Measurements from ENCODE around the gene CD44.

The CD44 gene

DNA sequence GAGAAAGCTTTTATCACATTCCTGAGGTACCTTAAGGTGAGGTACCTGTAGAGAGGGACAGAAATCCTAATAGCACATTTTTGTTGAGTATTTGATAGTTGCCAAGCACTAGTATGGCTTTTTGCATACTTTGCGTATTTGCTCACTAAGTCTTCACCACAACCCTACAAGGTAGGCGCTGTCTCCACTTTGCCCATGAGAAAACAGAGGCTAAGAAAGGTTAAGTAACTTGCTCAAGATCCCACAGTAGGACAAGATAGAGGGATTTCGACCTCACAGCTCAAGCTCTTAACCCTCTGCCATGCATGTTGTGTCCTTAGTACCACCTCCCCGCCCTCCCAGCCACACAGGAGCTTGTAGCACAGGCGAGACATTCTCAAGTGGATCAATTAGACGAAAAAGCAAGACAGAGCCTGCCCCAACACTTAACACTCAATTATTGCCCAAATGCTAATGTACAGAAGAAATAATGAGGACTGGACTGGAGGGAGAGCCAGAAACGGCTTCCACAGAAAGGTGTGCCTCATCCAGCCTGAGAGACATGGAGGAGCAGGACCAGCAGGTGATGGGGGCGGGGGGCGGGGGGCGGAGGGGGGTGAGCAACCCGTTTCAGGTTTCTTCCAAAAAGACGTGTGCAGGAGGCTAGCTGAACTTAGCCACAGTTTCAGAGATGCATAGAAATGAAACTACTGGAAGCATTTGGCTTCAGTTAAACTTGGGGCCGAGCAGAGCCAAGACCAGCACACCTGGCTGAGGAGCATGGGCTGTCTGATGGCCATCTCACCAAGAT lies 26.7 kb upstream of the CD44 start:
- DNase-seq = no peak

DNA sequence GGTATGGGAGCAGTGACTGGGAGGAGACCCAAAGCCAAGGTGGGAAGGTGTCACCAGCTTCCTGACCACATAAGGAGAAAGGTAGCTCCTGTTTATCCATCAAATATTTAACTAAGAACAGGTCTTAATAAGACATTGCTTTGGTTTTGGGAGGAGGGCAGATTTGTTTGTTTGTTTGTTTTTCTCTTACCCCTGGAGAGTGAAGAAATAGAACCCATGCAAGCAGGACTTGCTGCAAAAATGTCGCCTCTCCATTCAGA lies 26.2 kb upstream of the CD44 start:
- no peak for DNase-seq

DNA sequence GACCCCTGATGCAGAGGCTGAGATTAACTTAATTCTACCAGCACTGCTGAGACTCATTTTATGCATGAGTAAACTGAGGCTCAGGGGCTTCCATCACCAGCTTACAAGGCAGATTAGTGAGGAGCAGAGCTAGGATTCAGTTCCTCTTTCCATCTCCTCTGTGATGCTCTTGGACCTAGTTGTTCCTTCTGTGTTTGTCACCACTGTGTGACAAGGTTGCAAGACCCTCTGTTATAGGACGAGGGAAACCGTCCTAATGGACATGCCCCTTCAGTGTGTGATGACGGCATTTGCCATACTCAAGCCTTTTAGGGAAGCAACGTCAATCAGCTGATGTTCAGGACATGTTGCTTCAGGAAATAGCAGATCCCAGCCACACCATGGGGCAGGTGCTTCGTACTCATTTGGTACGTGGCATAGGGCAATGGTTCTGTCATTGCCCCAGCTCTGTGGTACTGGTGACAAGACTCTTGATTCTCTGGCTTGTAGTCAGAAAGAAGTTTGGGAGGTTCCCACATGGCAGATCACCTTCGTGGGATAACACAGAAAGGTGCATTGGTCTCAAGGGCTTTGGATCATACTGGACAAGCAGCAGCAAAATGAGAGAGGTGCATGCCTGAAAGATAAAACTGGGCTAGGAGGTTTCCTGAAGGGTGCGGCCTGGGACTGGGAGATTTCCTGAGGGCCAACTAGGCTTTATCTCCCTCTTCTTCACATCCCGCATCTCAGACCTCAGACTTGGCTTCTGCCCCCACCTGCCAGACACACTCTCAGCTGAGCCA lies 23.9 kb upstream of the CD44 start:
- no peak for DNase-seq

DNA sequence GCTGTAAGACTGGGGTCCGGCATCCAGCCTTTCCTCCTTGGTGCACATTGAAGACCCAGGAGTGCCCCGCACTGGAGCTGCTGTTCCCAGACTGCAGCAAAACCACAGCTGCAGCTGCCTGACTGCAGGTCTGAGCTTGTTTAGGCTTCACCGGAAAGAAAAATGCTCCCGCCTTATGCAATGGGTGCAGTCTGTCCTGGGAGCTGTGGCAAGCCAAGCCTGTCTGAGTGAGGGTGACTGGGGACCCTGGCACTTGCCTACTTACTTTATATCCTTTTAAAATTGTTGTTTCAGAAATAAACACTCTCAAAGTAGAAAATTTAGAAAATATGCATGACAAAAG lies 23.3 kb upstream of the CD44 start:
- no peak for DNase-seq

DNA sequence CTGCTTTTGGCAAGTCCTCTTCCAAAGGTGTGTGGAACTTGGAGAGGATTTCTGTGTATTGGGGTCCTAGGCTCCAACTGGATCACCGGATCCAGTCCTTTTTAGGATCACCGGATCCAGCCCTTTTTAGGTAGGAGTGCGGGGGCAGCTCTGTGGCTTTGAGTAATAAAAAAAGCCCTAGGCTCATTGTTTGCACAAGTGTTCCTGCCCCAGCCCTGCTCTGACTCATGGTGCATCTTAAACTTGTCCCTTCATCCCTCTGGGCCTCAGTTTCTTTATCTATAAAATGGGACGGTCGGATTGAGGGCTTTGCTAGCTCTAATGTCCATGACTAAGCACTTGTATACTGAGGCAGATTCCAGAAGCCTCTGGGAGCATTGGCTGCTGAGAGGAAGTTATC lies 22.7 kb upstream of the CD44 start:
- DNase-seq = no peak

DNA sequence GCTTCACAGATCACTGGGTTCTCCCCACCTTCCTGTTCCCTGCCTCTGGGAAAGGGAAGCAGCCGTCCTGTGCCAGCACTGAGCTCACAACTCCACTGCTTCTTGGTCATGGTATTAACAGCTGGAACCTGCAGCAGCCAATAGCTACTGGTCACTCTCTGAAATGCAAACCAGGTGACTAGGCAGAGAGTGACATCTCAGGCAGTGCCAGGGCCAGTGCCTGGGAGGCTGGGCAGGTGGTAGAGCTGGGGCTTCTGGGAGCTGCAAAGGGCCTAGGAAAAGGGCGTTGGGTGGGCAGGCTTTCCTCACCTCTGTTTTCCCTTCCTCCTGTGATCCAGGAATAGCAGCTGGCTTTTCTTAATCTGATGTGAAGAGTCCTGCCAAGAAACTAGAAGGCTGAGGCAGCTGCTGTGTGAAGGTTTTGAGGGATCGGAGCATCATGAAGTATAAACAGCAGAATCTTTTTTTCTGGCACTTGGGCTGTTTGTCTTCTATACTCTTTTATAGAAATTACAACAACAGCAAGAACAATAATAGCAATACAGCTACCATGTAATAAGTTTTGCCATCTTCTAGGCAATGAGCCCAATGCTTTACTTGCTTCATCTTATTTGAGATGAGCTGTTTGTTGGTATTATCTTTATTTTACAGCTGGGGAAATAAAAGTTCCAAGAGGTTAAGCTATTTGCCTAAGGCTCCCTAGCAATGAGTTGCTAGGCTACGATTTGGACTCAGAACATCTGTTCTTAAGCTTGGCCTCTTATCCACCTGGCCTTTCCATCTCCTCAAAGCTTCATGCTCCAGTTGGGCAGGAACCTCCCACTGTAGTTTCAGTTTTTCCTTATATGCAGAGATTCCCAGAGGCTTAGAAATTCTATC lies 22.0 kb upstream of the CD44 start:
- DNase-seq = no peak

DNA sequence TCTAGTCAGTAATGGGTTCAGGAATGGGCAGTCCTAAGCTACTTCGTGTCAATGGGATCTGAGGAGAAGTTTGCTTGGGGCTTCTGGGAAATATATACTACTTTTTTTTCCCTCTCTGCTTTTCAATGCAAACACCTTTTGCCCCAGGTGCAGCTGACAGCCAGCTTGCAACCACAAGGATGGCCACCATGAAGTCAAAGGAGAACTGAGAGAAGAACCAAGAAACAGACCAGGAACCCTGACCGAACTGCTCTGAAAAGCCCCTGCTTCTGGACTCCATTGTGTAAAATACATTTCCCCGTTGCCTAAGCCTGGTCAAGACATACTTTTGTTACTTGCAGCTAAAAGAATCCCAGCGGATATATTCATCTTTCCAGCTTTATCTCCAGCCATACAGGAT lies 20.1 kb upstream of the CD44 start:
- no peak for DNase-seq

DNA sequence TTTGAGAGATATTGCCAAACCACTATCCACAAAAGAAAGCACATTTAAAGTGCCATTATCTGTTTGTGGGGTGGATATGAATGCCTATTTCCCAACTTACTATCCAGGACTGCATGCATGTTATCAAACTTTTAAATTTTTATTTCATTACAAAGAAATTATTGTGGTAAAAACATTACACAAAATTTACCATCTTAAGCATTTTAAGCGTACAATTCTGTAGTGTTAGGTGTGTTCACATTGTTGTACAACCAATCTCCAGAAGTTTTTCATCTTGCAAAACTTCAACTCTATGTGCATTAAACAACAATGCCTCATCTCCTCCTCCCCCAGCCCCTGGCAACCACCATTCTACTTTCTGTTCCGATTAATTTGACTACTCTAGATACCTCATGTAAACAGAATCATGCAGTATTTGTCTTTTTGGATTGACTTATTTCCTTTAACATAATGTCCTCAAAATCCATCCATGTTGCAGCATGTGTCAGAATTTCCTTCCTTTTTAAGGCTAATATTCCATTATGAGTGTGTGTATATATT lies 17.6 kb upstream of the CD44 start:
- no peak for DNase-seq

DNA sequence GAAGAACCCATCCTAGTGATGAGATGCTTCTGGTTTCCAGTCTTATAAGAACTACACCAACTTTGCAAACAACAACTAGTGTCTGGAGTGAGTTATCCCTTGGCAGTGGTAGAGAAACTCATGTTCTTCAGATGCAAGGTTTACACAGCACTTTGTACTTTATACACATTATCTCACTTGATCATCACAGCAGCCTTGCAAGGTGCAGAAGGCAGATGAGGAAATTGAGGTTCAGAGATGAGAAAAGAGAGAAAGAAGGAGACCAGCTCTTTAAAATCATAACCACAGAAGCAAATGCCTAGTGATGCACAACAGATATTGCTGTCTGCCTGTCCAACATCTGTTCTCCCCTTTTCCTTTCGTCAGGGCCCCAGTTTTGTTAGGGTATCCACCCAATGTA lies 16.7 kb upstream of the CD44 start:
- DNase-seq = no peak

DNA sequence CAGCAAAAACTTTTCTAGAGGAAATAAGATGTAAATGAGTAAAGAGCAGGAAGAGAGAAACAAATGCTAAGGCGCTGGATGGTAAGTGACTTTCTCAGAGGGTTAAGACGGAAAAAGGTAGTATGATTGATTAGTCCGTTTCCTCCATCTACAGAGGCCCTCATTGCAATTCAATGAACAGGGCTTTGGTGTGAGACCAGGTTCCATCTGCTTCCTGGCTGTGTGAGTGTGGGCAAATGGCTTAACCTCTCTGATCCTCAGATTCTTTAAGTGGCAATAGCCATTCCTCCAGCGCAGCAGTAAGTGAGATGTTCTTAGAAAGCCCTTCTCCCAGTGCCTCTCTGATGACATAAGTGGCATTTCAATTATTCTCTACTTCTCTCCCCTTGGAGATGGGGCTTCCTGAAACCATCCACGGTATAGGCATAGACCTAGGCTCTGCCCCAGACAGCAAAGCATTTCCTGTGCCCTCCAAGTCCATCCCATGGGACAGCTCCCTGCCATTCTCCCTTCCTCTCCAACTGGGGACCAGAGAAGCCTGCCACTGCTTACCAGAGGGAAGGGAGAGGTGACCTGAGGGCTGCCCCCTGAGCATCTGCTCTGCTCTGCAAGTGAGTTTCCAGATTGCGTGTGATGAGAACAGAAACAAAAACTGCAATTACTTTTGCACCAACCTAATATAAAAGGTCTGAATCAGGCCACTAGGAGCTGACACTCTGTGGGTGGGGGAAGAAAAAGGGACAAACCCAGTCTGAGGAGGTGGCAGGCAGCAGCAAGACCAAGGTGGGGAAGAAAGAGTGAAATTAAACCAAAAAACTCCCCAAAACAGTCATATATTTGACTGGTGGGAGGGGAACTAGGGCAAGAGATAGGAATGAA lies 12.7 kb upstream of the CD44 start:
- DNase-seq = no peak

DNA sequence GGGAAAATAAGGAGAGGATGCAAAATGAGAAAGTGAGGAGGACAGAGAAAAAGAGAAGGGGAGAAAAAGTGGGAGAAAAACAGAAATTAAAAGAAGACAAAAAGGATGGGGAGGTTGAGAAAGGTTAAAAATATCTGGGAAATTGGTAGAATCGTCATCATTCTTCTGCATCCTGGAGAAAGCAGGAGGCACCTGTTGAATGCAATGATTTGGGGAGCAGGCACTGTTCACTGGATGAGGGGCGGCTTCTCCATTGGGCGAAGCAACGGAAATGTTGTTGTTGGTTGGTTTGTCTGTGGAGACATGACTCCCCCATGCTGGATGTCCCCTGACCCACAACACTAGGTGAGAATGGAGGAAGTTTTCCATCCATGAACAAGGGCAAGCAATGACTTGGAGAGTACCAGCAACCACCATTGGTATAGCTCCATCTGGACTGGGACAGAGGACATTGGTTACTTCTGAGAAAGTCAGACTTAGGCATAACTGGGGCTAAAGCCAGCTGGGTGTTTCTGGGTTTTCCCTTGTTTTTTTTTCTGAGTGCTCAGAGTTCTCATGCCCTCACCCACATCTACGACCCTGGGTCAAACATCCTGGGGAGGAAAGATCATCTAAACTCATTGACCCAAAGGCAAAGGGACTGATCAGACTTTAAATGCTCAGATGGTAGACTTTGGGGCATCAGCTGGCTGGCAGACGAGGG lies 11.9 kb upstream of the CD44 start:
- no peak for DNase-seq

DNA sequence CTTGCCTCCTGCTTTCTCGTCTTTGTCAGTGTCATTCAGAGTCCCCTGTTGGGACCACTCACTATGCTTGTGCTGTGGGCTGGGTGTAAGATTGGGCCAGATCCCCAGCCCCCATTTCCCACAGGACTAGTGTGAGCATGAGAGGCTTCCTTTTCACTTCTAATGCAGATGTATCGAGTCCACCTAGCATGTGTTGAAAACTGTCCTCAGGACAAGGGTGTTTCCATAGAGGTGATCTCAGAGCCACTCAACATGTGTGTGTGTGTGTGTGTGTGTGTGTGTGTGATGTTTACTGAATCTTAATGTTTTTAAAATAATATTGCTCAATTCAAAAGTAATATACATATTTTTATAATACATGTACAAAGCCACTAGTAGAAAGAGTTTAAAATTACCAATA lies 11.4 kb upstream of the CD44 start:
- no peak for DNase-seq

DNA sequence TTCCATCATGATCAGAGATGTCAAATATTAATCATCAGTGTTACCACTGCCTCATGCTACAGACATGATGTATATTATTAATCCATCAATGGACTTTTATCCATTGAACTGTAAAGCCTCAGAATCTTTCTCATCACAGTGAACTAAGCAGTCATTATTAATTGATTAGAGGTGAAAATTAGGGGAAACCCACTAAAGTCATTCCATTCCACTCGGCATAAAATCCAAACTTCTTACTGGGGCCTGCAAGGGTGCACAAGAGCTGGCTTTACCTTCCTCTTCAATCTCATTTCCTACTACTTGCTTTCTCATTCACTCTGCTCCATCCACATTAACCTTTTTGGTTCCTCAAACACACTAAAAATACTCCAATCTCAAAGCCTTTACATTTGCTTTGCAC lies 7.9 kb upstream of the CD44 start:
- no peak for DNase-seq

DNA sequence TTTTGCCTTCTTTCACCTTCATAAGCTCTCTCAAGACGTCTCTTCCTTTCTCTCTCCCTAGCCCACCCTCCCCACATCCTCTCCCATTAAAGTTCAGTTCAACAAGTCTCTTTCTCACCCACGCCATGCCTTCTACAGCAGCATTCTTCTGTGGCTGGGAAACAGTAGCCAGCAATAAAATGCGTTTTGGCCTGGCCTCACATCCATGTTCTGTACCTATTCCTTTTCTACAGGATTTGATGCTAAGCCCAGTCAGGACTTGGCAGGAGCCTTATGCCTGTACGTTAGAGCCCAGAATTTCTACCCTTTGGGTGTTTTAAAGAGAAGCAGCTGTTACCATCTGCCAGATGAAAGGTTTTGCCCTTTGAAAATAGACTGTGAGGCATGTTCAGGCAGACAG lies 7.1 kb upstream of the CD44 start:
- no peak for DNase-seq

DNA sequence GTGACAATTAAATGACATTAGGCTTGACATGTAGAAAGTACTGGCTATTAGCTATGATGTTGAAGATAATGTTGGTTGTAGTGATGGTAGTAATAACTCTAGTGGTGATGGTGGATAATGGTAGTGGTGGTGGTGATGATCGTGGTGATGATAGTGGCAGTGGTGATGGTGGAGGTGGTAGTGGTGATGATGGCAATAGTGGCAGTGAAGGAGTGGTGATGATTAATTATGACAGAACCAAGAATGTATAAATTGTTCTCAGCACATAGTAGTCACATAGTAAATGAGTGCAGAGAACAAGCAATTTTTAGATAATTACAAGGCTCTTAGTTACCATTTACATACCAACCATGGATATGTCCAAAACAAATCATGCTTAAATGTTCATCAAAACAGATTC lies 5.3 kb upstream of the CD44 start:
- no peak for DNase-seq

DNA sequence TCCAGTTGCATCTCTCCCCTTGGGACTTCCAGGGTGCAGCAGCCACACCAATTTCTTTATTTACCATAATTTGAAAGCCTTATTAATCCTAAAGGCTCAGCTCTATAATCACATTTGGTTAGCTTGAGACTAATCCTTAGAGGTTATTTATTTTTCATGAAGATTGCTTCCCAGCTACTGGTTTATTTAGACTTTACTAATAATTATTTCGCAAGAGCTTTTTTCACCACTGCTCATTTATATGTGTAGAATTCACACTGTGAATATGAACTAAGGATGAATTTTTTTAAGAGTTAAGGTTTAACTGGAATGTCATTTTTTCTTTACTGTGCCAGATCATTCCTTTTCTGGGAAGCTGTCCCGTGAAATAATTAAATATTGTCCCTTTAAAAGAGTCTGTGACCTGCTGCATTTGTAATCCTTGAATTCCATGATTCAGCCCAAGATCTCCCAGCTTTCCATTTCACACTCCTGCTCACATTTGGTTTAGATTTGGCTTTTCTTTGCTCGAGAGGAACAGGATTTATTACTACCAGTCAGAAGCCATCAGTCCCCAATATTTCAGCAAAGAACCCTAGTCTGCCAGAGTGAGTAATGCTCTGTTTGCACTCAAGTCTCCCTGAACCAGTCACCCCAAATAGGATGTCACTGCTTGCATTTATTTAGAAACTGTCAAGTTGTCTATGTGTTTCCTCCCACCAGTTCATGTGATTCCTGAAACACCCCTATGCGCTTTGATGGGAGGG lies 4.4 kb upstream of the CD44 start:
- DNase-seq = no peak

DNA sequence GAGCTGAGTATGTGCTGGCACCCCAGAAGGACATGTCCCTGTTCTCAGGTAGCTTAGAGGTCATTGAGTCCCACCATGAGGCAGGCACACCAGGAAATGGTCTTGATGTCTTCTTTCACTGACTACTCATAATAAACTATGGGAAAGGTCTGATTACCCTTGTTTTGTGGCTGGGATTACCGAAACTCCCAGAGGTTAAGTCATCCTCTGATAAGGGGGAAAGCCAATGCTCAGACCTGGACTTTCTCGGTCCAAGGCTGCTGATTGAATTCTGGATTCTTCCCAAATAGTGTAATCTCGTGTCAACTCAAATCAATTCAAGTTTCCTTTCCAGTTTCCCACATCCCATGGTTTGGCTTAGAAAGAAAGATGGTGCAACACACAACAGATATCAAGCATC lies 3.7 kb upstream of the CD44 start:
- DNase-seq = no peak

DNA sequence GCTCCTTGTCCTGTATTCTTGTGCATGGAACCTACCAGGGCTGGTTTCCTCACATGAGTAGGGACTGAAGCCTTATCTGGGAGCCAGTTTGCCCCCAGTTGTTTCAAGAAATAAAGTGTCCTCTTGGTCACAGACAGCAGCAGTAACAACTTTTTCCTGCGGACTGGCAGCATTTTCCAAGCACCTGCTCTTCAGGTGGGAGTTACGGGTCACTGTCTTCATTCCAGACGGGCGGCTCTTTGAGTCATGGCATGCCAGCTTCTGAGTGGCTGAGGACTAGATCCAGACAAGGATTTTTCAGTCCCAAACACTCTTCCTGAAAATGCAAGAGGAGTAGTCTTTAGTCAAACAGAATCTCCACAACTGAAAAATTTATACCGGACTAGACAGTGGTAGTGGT lies 2.7 kb upstream of the CD44 start:
- no peak for DNase-seq

DNA sequence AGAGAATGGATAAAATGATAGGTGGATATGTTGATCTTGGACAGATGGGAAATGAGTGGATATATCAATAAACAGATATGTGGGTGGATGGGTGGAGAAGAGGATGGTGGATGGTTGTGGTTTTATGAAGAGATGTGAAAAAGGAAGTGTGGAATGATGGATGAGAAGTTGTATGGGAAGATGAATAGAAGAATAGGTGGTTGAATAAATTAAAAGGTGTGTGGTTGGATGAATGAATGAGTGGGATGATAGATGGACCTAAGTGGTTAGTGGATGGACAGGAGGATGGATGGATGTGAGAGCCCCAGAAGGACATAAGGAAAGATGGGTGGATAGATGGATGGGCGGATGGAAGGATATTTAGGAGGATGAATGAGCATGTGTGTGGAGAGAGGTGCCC lies 913 bp upstream of the CD44 start:
- no peak for DNase-seq

DNA sequence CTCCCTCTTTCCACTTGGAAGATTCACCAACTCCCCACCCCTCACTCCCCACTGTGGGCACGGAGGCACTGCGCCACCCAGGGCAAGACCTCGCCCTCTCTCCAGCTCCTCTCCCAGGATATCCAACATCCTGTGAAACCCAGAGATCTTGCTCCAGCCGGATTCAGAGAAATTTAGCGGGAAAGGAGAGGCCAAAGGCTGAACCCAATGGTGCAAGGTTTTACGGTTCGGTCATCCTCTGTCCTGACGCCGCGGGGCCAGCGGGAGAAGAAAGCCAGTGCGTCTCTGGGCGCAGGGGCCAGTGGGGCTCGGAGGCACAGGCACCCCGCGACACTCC lies 397 bp upstream of the CD44 start:
- DNase-seq = no peak

DNA sequence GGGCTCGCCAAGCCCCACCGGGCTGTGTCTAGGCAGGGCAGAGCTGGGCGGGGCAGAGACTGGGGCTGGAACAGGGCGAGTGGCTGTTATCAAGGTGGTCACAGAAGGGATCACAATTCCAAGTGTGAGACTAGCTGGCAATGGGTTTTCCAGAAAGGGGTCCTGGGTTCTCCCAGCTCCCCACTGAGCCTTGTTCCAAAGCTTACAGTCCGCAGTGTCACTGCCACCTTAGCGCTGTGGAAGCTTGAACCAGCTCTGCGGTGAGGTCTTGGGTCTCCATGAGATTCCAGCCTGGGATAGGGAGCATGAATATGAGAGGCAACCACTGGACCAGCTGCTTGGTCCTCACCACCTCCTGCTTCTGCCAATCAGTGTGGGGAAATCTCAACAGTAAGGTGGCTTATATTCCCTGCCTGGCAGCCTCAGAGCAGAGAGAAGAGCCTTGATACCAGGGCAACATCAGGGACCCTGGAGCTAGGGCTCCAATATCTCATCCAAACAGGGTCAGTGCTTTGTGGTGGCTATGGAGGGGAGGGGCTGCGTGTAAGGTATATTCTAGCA lies 831 bp downstream of the CD44 start:
- DNase-seq = no peak

All from SHP77 treated with DMSO at 0.1 percent for 48 hours (cell line).